Activated CD8-positive, alpha-beta T cell treated with anti-CD3 and anti-CD28 coated beads for 36 hours (primary cell): ENCODE results near the gene IYD. TPM values are rescaled to one million over a fixed set of nuclear protein-coding genes. Genes with fewer than 3 reads are reported as not detected.
"Not testable (repeated sequence)": the region's sequence is repeated elsewhere in the genome, so short reads cannot be mapped to it uniquely, and the experiment has no call there.

ENCODE experiments used
- ATAC-seq: fragments of 200-7000 bp; cut with Tn5 transposase; one replicate; pipeline ENCODE4 v1.10.0; 2021; ENCODE audit warnings: mild to moderate bottlenecking, moderate library complexity
- CTCF ChIA-PET: fragments of 350-600 bp; sonication (Branson Sonifier 250); formaldehyde crosslinking; loops from one replicate; lab custom pipeline; 2021; ENCODE audit warnings: antibody characterized with exemption; lab: Charles Lee
- POLR2A ChIA-PET: fragments of 350-600 bp; sonication (Branson Sonifier 250); formaldehyde crosslinking; loops from one replicate; lab custom pipeline; 2021; ENCODE audit warnings: antibody characterized with exemption; lab: Charles Lee
- DNase-seq: peaks from one replicate; pipeline ENCODE4 v3.0.0-alpha.2; 2020
- H3K27ac Mint-ChIP-seq: one replicate; pipeline ENCODE4 v1.8.0; 2021; ENCODE audit warnings: mild to moderate bottlenecking, mixed read lengths
- H3K27me3 Mint-ChIP-seq: one replicate; pipeline ENCODE4 v1.8.0; 2021; ENCODE audit warnings: mixed read lengths
- H3K36me3 Mint-ChIP-seq: one replicate; pipeline ENCODE4 v1.8.0; 2021; ENCODE audit warnings: low read depth, mixed read lengths
- H3K4me1 Mint-ChIP-seq: one replicate; pipeline ENCODE4 v1.8.0; 2021; ENCODE audit warnings: low read depth, mixed read lengths
- H3K4me3 Mint-ChIP-seq: one replicate; pipeline ENCODE4 v1.8.0; 2021; ENCODE audit warnings: mild to moderate bottlenecking, moderate library complexity, mixed read lengths
- H3K9me3 Mint-ChIP-seq: one replicate; pipeline ENCODE4 v1.8.0; 2021; ENCODE audit warnings: mixed read lengths
- CTCF ChIP-seq: fragments of 200-600 bp; IDR thresholded peaks from one replicate; pipeline ENCODE4 v1.8.0; 2022; ENCODE audit warnings: antibody characterized with exemption, mild to moderate bottlenecking
- intact Hi-C: fragments of 100-400 bp; cut with micrococcal nuclease; formaldehyde crosslinking; loops from one replicate; pipeline ENCODE4 v1.10.0; 2022
- total RNA-seq, 2 experiments: library from RNA; stranded (reverse); gene quantifications; one replicate each; pipeline ENCODE4 v1.2.3, GENCODE V29; 2021

Gene IYD
- total RNA-seq, 2 experiments from 2014 or later = not detected

GRCh38 chr6:150444308-150444707 is 75.5 kb downstream of the IYD start:
- ATAC-seq (no peak), DNase-seq (no peak)
- intact Hi-C loops = no loop called here
- TF ChIP-seq CTCF = no peak
- peaks cover 14% of the 10 kb centered on the region for H3K27me3 Mint-ChIP-seq
- no peak overlapping the region for H3K27ac Mint-ChIP-seq
- H3K4me1 Mint-ChIP-seq = no peaks in the 10 kb centered on the region
- H3K4me3 Mint-ChIP-seq = no peak overlapping the region
- H3K36me3 Mint-ChIP-seq = no peaks in the 10 kb centered on the region
- CTCF ChIA-PET = no interaction called here
- H3K9me3 Mint-ChIP-seq = peaks cover 4% of the 10 kb centered on the region
- POLR2A ChIA-PET = no interaction called here

- DNase-seq = no peak
- ChIA-PET CTCF (no interaction called here), POLR2A (no interaction called here)
- ATAC-seq = no peak
- intact Hi-C loops = no loop called here
- H3K27ac Mint-ChIP-seq = no peak overlapping the region
- no peak for TF ChIP-seq CTCF
- H3K4me1 Mint-ChIP-seq = no peaks in the 10 kb centered on the region
- H3K27me3 Mint-ChIP-seq = peaks cover 14% of the 10 kb centered on the region
- no peaks in the 10 kb centered on the region for H3K36me3 Mint-ChIP-seq
- H3K4me3 Mint-ChIP-seq = no peak overlapping the region
- no peaks in the 10 kb centered on the region for H3K9me3 Mint-ChIP-seq
Measured at GRCh38 chr6:150445486-150445885, 76.7 kb downstream of the IYD start.

GRCh38 chr6:150448221-150448620 is 79.4 kb downstream of the IYD start:
- intact Hi-C loops = no loop called here
- Mint-ChIP-seq H3K4me1 (no peaks in the 10 kb centered on the region), H3K4me3 (no peak overlapping the region), H3K27ac (no peak overlapping the region), H3K9me3 (no peaks in the 10 kb centered on the region), H3K27me3 (peaks cover 12% of the 10 kb centered on the region), H3K36me3 (no peaks in the 10 kb centered on the region)
- ATAC-seq = no peak
- no peak for DNase-seq
- ChIA-PET CTCF (interaction anchor here (1.1 kb wide), 1 partner anchor 63 kb away, joined by 3 read pairs; no protein-coding TSS in a partner anchor), POLR2A (no interaction called here)
- TF ChIP-seq CTCF = no peak

- intact Hi-C loops, H3K36me3 Mint-ChIP-seq, DNase-seq, H3K4me1 Mint-ChIP-seq, H3K4me3 Mint-ChIP-seq, POLR2A ChIA-PET, H3K9me3 Mint-ChIP-seq, ATAC-seq, H3K27ac Mint-ChIP-seq: not testable (repeated sequence)
- peaks cover 11% of the 10 kb centered on the region for H3K27me3 Mint-ChIP-seq
- CTCF ChIA-PET = interaction anchor here (1.2 to 1.5 kb wide), 2 partner anchors 31 to 366 kb away, joined by 4 to 6 read pairs; no protein-coding TSS in a partner anchor
Measured at GRCh38 chr6:150449055-150449454, 80.2 kb downstream of the IYD start.

- H3K9me3 Mint-ChIP-seq = no peaks in the 10 kb centered on the region
- no peak for TF ChIP-seq CTCF
- H3K4me1 Mint-ChIP-seq = no peaks in the 10 kb centered on the region
- no peaks in the 10 kb centered on the region for H3K36me3 Mint-ChIP-seq
- peaks cover 7% of the 10 kb centered on the region for H3K27me3 Mint-ChIP-seq
- ATAC-seq = no peak
- CTCF ChIA-PET = no interaction called here
- POLR2A ChIA-PET = no interaction called here
- H3K27ac Mint-ChIP-seq = no peak overlapping the region
- intact Hi-C loops = no loop called here
- DNase-seq = no peak
- no peak overlapping the region for H3K4me3 Mint-ChIP-seq
Measured at GRCh38 chr6:150450918-150451317, 82.1 kb downstream of the IYD start.
